Islet of Langerhans (tissue), 1 donor: ENCODE measurements around the gene NFYA.

ENCODE experiments used
- FAIRE-seq: peaks from one replicate; lab custom pipeline; 2011; peaks lifted over from hg19 to GRCh38; lab: Jason Lieb, UNC

The NFYA gene

DNA sequence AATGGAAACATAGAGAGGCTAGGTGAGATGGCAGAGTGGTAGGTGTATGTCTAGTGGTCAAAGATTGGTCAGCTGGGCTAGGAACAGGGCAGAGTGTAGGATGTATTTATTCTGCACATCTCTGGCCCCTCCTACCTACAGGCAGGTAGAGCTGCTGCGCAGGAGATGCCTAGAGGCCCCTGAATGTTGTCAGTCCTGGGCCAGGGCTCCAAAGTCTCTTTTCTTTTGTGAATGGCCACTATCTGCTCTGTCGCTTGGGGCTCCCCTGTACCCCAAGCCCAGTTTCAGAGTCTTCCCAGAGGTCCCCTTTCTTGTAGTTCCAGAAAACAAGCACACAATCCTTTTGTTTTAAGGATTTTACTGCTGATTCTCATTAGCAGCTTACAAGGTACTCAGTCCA is 25.5 kb upstream of the NFYA start:
- FAIRE-seq, result no peak

DNA sequence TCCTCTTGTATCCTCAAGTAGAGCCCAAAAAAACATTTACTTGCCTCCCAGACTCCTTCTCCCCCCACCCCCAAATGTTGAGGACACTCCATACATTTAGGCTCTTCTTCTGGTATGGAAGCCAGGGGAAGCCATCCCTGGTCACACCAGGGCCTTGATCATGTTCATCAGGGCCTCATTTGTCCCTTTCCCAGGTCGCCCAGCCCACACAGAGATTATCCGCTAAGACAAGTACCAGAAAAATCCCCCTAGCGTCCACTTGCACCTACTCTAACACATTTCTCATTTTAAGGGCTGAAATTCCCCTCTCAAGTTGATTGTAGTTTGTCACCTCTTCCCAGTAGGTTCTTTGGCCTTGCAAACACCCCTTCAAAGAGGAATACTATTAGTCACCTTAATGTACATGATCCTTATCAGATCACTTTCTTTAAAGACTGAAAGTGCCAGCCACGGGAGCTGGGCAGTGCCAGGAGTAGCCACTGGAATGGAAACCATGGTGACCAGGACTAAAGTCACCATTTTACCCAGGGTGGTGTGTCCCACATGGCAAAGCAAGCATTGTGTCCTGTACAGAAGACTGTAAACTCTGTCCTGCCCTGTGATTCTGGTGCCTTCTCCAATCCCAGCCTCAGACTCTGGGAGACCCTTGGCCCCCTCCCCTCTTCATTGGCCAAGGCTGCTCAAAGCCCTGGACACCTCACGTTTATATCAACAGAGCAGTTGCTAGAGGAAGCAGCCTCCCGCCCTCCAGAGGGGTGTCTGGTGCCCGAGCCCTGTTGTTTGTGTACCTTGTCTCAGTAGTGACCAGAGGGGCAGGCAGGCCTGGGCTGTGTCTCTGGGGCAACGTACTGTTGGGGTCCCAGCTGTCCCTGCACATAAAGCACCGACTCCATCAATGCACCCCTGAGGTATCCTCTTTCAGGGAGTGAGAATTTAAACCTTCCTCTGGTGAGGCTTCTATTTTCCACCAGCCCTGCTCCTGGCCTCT is 24.7 kb upstream of the NFYA start:
- no peak for FAIRE-seq

DNA sequence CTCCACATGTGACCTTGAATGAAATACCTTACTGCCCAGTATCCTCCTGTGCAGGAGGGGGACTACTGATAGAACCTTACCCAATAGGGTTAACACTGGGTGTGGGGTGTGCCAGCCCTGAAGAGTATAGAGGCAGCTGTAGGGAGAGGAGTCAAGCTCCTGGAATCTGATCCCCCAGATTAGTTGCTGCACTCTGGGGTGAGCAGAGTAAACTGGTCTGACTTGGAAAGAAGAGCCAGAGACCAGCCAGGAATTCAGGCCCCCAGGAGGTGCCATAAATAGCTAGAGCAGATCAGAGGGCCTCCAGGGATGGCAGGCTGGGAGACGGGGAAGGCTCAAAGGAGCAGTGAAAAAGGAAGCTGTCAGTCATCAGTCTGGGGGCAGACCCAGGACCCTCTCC is 23.3 kb upstream of the NFYA start:
- FAIRE-seq, result no peak

DNA sequence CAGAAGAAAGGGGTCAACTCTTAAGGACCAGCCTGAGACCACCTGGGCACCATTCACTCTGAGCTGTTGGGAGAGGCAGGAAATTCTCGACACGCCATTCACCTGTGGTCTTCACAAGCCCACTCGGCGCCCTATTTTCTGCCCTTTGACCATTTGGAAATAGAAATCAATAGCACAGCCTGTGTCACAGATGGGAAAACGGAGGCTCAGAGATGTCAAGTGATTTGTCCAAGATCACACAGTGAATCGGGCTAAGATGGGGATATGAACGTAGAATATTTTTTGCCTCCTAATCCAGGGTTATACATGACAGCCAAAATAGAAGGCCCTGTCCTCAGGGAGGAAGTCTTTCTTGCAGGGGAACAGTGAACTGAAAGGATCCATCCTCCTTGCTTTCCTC is 22.8 kb upstream of the NFYA start:
- no peak for FAIRE-seq

DNA sequence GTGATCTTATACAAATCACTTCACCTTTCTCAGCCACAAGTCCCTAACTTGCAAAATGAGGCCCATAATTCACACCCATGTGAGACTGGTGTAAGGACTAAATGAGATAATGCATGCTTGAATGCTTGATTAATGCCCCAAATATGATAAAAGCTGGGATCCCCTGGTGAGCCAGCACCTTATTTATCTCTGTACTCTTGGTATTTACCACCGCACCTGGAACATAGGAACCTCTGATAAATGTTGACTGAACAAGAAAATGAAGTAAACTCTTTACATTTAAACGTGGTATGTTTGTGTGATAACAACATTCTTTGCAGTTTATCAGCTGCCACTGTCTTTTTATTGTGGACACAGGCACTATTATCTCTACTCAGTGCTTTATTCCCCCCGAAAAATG is 22.2 kb upstream of the NFYA start:
- FAIRE-seq, result no peak

DNA sequence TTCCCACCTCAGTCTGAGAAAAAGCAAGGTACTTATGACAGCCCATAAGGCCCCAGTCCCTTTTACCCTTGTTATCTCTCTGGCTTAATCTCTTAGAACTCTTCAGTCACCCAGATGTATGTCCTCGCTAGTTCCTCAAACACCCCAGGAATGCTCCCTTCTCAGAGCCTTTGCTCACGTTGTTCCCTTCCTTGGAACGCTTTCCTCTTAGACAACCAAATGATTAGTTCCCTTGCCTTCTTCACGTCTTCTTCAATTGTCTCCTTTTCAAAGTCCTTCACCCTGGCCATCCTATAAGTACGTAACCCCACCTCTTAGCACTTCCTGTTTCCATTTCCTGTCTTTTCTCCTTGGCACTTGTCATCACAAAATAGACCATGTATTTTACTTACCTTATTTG is 20.9 kb upstream of the NFYA start:
- no peak for FAIRE-seq

DNA sequence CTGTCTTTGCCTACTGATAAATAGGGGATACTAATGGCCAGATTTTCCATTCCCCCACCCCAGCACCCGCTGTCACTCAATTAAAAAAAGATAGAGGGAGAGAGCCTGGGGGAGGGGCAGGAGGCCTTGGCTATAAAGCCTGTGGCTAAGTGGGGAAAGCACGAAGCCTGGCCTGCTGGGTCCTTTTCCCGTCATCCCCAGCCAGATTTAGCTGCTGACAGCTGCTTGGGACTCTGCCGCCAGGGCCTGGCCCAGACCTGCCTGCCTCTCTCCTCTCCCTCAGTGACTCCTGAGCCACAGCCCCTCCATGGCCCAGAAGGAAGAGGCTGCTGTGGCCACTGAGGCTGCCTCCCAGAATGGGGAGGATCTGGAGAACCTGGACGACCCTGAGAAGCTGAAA is 19.7 kb upstream of the NFYA start, which contains the start of gene APOBEC2:
TSS of gene APOBEC2 (plus strand) at position 162 of the 400 bp plus-strand sequence. CDS start at position 308, 146 bp downstream.
- FAIRE-seq, result no peak

DNA sequence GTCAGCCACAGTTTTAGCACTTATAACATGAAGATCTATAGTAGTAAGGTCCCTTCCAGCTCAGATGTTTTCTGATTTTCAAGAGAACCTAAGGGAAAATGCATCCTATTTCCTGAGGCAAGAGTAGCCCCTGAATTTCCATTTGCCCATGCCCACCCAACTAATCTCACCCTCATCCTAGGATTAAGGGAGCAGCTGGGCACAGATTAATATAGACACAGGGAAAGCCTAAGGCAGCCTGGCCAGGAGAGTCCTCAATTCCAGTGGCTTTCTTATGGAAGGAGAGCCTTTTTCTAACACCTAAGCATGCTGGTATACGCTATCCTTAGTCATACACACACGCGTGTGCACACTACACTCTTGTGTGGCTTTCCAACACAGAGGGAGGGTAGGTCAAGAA is 18.3 kb upstream of the NFYA start:
- no peak for FAIRE-seq

DNA sequence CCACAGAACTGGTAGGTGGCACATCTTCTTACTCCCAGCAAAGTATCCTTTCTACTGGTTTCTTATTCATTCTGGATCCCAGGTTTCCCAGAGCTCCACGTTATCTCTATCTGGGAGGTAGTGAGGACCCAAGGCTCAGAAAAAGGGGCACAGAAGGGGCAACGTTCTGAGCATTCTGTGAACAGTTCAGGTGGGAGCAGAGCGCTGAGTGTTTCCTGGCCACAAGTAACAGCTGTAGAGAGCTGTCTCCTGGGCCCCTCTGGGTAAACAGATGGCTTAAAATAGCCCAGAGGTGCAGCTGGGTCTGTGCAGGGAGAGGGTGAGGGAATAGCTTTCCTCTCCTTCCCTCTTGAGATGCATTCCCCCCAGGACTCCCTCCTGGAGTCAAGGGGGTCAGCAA is 17.6 kb upstream of the NFYA start:
- FAIRE-seq, result peak; percentile 33

DNA sequence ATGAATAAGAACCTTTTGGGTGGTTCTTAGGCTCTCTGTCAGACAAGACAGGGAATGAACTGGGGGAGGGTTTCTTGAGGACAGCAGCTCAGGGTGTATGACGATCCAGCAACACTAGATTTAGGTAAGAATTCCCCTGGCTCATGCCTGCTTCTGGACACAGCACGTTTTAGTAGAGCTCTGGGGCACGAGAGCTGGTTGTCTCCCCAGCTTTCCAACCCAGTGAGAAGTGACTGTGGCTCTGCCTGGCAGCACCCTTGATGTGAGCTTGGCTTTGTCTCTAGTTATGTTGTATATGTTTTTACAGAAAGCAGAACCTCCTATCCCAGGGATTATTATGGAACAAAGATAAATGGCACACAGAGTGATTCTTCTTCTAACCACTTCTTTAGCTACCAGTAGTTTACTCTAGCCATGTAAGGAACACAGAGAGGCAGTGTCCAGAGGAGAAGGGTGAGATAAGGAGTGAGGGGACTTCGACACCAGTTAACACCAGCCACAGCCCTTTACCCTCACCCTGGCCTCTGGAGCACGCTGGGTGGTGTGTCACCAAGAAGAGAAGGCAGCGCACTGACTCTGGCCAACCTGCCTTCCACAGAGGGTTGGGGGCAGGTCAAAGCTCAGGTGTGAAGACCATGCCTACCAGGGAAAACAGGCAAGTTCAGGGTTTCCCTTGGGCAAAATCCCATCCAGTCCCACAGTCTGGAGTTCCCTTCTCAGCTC is 15.8 kb upstream of the NFYA start:
- no peak for FAIRE-seq

DNA sequence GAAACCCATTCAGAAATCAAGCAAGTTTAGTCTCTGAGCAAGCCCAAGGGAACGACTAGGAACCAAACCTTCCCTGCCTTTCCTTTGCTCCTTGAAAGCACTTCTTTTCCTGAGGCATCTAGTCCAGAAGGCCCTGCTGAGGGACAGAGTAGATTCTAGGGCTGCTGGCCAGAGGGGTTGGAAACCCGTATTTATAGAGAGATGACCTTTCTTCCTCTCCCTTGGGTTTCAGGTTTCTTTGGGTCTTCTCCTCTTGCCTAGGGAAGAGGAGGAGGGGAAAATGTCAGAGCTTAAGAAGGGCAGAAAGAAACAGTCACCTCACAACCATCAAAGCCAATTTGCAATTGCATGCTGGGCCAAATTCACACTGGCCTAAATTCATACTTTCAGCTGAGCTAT is 14.0 kb upstream of the NFYA start:
- no peak for FAIRE-seq

DNA sequence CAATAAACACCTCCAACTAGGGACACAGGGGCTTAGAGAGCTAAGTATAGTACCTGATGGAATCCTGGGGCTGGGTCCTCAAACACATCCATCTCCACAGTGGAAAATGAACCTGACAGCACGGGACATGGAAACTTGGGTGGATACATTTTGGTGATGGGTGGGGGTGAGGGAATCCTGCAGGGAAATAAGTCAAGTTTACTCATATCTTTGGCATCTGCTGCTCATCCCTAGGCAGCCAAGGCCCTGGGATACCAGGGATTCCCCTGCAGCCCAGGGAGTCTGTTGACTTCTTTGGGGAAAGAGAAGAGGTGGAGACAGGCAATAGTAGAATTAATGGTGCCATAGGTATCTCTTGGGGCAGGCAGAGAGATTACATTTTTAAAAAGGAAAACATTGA is 13.2 kb upstream of the NFYA start:
- FAIRE-seq, result no peak

DNA sequence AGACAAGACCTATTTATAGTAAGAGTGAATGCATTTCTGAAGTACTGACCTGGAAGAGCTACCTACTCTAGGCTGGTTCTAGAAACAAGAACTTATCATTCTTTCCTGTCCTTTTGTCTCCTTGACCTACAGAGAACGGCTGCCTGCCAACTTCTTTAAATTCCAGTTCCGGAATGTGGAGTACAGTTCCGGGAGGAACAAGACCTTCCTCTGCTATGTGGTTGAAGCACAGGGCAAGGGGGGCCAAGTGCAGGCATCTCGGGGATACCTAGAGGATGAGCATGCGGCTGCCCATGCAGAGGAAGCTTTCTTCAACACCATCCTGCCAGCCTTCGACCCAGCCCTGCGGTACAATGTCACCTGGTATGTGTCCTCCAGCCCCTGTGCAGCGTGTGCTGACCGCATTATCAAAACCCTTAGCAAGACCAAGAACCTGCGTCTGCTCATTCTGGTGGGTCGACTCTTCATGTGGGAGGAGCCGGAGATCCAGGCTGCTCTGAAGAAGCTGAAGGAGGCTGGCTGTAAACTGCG is 11.5 kb upstream of the NFYA start:
- FAIRE-seq, result no peak

DNA sequence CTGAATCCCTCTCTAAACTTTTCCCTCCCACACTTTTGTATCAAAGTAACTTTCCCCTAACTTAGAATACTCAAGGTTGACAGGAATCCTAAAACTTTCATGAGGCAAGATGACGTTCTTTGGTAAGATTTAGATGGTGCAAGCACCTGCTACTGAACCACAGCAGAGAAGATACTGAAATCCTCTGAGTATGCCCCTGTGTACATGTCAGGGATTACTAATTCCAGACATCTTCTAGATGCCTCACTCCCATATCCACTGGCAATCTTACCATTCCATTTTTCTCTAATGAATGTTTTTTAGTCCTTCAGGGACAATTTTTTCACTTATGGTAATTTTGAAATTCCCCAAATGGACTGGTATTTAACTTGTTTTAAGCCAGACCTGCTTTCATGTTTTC is 10.7 kb upstream of the NFYA start:
- no peak for FAIRE-seq

DNA sequence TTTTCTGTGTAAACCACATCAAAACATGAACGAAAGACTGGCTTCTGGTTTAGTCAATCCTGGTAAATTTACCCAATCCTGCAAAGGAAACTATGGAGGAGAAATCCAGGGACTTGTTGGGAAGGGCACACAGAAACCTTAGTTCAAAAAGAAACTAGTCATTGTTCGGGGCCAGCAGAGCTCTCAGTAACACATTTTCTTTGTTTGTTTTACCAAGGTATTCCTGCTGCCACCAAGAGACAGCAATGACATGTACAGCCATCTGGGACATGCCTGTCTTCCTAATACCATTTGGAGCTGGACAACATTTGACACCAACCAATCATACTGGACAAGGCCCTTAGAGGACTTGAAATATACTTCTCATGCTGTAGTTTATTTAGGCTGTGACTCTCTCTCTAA is 8.9 kb upstream of the NFYA start:
- no peak for FAIRE-seq

DNA sequence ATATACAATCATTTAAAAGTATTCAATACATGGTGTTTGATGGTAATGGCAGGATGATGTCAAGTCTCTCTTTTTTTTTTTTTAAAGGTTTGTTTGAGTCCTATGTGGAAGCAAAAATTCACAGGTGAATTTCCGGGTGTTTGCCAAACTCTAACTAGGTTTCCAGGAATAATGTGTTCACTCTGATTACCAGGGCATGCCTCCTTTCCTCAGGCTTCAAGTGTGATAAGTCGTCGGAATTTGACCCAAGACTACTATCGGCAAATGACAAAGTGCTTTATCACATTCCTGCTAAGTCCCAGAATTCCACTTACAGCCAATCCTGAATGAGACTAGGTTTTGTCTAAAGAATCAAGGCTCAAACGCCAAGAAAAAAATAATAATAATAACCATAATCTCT is 7.9 kb upstream of the NFYA start:
- no peak for FAIRE-seq

DNA sequence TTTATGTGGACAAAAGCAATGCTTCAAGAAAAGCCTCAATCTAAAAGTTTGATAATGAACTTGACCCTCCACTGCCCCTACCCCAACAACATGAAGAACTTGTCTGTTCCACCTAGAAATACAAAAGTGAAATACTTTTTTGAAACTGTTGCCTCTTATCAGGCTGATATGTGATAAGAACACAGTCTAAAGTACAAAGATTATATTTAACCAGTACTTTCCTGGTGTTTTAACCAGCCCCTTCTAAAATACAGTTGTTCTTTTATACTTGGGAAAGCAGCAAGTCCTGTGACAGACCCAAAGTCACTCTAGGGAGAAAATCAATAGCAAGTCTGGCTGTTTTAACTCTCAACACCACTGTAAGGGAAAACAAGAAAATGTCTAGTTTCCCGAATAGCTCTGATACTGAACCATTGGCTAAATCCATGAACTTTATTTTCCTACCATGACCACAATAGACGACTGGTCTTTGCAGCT is 7.2 kb upstream of the NFYA start:
- FAIRE-seq, result no peak

DNA sequence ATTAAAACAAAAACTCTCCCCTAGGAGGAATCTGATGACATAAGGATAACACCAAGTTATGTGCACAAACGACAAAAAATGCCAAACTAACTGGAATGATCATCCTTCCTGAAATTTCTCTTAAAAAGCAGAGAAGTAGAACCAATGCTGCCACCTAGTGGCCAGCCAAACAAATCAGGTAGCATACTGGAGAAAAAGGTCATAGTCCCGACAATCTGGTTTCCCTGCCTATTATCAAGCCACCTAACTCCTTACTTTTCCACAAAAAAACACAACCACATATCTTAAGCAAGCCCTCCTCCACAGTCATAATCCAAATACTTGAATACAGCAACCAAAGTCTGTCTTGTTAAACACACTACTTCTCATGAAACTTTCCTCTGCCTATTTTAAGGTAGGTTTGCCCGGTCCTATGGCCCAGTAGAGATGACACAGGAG is 5.9 kb upstream of the NFYA start:
- peak; percentile 94 for FAIRE-seq

DNA sequence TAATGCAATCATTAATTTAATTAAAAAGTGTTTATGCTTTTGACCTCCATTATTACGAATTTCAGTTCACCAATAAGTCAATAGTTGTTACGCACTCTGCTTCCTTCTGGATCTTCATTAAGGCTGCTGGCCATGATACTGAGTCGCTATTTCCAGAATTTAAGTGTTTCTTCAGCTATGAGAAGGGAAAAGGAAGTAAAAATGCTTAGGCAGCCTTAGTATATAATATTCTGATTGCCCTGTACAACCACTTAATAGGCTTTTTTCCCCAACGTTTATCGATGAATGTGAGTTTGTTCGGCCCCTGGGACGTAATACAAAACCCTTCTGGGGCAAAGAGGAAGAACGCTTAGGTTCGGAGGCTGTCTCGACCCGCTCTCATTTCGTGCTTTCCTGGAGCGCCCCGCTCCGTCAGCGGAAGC is 1.3 kb upstream of the NFYA start:
- peak; percentile 9 for FAIRE-seq

DNA sequence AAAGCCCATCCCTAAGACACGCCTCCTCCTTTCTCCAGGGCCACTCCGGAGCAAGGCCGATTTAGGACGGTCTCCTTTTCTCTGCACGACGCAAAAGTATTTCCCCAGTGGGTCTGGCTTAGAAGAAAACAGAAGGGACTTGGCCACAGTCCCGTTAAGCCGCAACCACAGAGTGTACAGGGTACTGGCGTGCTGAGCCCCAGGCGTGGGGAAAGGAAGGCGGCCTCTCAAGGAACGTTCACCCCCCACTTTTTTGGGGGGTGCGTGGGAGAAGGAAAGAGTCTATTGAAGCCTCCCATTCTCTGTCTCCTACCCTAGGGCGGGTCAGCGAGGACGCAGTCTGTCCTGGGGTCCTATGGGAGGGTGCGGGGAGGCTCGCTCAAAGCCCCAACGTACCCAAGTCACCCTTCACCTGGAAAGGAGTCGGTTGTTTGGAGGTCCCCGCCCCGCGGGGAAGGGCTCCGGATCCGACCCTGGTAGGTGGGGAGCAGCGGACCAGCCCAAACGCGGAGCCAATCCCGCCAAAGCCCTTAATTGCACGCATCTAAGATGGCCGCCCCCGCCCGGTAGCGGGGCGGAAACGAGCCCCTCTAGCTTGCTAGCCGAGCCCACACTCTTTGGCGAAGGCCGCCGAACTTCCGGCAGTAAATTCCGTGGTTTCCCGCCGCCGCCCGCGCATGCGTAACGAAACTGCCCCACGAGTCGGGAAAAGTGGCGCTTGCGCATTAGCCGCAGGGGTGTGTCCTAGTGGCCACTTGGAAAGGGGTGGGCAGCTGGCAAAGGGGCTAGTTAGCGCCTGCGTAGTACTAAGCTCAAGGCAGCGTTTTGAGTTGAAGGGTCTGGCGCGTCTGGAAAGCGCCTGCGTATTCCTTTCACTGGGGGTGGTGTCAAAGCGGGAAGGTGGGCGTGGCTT is 595 bp upstream of the NFYA start, which contains the start of gene OARD1:
TSS of gene OARD1 (minus strand) at position 434 of the 913 bp plus-strand sequence. CDS start 722 bp downstream, outside the sequence.
- peak; percentile 94 for FAIRE-seq

DNA sequence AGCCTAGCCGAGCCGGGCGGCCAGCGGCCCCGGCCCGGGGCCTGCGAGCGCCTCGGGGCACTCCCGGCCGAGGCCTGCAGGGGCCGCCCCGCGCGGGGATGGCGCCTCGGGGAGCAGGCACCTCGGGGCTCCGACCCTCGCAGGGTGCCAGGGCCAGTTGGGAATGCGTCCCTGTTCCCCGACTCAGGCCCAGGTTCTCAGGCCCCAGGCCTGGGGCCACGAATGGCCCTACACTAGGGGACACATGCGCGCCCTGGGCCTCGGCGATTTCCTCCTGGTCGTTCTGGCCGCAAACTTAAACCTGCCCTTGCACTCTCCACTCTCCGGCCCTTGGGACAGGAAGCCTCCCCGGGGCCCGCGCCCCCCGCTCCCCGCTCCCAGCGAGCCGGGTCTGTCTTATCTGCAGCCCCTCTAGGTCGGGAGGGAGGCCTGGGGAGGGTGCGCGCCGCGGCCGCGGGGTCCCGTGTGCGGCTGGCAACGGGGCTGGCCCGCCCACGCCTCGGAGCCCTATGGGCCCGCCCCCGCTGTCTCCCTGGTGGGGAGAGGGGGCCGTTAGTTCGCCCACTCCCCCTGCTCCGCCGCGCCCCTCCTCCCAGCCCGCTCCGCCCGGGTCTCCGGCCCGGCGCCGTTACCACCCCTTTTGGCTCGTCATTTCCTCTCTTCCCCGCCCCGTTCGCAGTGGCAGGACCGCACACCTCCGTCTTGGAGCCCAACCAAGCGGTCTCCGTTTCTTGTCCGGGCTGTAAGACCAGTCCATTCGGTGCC is 611 bp downstream of the NFYA start:
- FAIRE-seq, result no peak
